ENCODE measurements around the gene ITIH3.

The ITIH3 gene

GRCh38 chr3:52811452-52812011, 16.9 kb downstream of the ITIH3 start:
- TF ChIP-seq CTCF (conservative IDR thresholded peaks at IDR 0.05) (no peak), ZFX (IDR thresholded peaks at IDR 0.05) (no peak)
- no peak overlapping the region for H3K27ac ChIP-seq

- no peak overlapping the region for H3K27ac ChIP-seq
- no peak for TF ChIP-seq ZFX (IDR thresholded peaks at IDR 0.05)
- TF ChIP-seq CTCF (conservative IDR thresholded peaks at IDR 0.05), result no peak
Measured at GRCh38 chr3:52813810-52814209, 19.2 kb downstream of the ITIH3 start.

- TF ChIP-seq CTCF (conservative IDR thresholded peaks at IDR 0.05) (no peak), ZFX (IDR thresholded peaks at IDR 0.05) (no peak)
- H3K27ac ChIP-seq, result no peak overlapping the region
Measured at GRCh38 chr3:52816199-52816598, 21.6 kb downstream of the ITIH3 start.

GRCh38 chr3:52816654-52817053, 22.1 kb downstream of the ITIH3 start:
- no peak for TF ChIP-seq CTCF (conservative IDR thresholded peaks at IDR 0.05)
- no peak for TF ChIP-seq ZFX (IDR thresholded peaks at IDR 0.05)
- no peak overlapping the region for H3K27ac ChIP-seq

- no peak overlapping the region for H3K27ac ChIP-seq
- TF ChIP-seq CTCF (conservative IDR thresholded peaks at IDR 0.05), result no peak
Measured at GRCh38 chr3:52817221-52817620, 22.6 kb downstream of the ITIH3 start.

GRCh38 chr3:52817860-52818259, 23.3 kb downstream of the ITIH3 start:
- no peak for TF ChIP-seq ZFX (IDR thresholded peaks at IDR 0.05)
- no peak for TF ChIP-seq CTCF (conservative IDR thresholded peaks at IDR 0.05)
- no peak overlapping the region for H3K27ac ChIP-seq

GRCh38 chr3:52819936-52820335, 25.3 kb downstream of the ITIH3 start:
- no peak overlapping the region for H3K27ac ChIP-seq
- TF ChIP-seq ZFX (IDR thresholded peaks at IDR 0.05), result no peak
- TF ChIP-seq CTCF (conservative IDR thresholded peaks at IDR 0.05), result no peak

Measured in C4-2B (cell line).